GM19452 (cell line): Measurements from ENCODE around the gene SGSH.

ENCODE experiments used
- ATAC-seq: cut with Tn5 transposase; IDR thresholded peaks from one replicate; pipeline ENCODE4 v1.9.1; 2021; ENCODE audit not compliant: unreplicated experiment

Gene SGSH

DNA sequence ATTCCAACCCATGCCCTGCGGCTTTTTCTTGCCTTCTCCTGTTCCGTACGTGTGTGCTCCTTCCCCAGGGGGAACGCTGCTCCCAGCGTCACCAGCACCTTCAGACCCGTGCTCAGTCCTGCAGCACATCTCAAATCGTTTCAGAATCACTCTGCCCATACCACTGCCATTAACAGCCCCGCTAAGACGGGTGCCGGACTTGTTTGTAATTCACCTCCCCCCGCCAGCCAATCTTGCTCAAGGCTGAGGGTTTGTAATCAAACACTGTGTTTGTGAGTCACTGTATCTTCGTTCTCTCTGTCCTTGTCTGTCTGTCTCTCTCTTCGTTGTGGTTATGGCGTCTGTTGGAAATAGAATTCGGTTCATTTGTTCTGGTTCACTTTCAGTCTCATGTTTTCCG is 33.0 kb downstream of the SGSH start:
- no peak for ATAC-seq

DNA sequence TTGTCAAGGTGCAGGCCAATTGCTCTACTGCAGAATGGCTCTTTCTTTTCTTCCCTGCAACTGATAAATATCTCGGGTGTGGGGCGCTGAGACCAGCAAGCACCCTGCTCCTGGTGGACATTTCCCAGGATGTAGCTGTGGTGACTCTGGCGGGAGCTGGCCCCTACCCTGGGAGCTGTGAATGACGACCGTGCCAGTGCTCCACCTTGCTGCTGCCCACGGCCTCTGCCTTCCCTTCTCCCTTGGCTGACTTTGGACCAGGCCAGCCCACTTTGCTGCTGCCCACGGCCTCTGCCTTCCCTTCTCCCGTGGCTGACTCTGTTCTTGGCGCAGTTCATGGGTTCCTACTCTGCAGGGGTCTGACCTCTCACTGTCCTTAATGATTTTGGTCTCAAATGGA is 34.2 kb downstream of the SGSH start:
- ATAC-seq, result no peak

DNA sequence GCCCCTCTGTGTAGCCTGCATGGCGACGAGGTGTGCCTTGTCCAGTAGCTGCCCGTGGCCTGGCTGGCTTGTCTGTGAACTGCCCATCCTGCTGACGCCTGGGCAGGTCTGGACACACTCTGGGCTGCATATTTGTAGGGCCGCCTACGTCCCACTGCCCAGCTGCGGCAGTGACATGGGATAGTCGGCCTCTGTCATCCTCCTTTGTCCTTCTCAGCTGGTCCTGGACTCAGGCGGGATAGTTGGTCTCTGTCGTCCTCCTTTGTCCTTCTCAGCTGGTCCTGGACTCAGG is 35.8 kb downstream of the SGSH start:
- ATAC-seq, result no peak

DNA sequence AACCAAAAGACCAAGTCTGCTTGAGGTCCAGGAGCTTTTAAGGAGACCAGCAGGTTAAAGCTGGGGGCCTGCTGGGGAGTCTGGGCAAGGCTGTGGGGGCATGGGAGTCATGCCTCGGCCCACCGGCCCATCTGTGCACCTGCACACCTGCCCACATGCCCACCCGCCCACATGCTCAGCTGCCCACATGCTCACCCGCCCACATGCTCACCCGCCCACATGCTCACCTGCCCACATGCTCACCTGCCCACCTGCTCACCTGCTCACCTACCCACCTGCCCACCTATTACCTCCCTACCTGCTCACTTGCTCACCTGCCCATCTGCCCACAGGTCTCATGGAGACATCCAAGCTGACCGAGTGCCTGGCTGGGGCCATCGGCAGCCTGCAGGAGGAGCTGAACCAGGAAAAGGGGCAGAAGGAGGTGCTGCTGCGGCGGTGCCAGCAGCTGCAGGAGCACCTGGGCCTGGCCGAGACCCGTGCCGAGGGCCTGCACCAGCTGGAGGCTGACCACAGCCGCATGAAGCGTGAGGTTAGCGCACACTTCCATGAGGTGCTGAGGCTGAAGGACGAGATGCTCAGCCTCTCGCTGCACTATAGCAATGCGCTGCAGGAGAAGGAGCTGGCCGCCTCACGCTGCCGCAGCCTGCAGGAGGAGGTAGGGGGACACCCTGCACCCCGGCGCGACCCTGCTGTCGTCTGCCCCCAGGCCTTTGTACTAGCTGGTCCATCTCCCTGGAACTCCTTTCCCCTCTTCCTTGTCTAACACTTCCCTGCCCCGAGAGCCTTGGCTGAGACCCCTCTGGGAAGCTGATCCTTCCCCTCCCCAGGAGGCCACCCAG is 36.3 kb downstream of the SGSH start:
- no peak for ATAC-seq

DNA sequence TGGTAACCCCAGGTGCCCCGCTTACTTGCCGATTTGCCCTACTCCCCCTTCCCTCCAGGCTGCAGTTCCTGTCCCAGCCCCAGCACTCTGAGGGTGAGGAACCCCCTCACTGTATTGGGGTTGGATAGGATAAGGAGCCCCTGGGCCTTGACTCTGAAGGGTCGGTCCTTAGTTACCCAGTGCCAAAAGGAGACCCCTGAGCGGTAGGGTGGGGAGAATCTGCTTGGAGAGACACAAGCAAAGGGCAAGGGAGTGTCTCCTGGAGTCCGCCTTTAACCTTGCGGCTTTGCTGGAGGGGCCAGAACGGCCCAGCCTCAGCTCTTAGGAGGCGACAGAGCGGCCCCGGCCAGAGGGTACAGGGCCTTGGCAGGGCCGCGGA is 37.3 kb downstream of the SGSH start:
- ATAC-seq, result no peak

DNA sequence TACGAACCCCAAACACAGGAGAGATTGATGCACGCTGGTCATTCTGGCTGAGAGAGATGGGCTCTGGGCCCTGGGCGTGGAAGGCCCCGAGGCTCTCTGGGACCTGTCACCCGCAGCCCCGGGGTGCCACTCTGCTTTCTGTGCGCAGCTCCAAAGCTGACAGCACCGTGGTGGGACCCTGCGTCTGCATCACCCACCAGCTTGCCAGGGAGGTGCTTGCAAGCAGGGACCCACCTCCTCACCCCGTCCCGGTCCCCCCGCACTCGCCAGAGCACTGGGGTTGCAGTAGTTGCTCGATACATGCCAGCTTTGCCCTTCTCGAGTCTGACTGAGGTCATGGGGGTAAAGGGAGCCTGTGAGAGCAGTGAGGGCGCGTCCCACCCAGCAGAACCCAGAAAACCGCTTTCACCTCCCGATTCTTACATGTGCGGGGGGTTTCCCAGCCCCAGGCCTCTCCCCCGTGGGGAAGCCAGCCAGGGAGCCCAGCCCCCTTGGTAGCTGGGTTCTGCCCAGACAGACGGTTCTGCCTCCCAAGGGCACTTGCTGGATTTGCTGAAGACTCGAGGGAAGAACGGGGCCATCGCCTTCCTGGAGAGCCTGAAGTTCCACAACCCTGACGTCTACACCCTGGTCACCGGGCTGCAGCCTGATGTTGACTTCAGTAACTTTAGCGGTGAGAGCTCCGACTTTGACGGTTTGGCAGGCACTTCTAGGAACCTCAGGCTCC is 37.9 kb downstream of the SGSH start:
- ATAC-seq, result no peak

DNA sequence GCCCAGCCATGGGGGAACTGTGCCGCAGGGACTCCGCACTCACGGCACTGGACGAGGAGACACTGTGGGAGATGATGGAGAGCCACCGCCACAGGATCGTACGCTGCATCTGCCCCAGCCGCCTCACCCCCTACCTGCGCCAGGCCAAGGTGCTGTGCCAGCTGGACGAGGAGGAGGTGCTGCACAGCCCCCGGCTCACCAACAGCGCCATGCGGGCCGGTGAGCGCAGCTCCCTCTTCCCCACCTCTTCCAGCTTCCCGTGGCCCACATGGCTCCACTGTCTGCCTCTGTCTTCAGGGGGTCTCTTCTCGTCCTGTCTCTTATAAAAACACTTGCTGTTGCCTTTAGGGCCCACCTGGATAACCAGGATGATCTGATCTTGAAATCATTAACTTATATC is 38.7 kb downstream of the SGSH start:
- no peak for ATAC-seq

DNA sequence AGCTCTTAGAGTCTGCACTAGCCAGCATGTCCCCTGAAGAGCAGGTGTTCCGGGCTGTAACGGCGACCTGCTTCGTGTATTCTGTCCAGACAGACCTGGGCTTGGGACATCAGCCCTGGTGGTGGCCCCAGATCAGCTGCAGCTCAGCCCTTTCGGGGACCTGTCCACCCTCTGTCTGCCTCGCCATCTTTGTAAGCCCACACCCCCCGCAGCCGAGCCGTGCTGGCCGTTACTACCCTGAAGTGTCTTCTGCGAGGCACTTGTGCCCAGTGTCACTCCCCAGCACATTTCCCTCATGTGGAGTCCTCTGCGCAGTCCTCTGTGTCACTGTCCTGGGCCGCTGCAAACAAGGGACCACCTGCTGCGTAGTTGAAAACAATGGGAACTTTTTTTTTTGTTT is 39.9 kb downstream of the SGSH start:
- no peak for ATAC-seq

DNA sequence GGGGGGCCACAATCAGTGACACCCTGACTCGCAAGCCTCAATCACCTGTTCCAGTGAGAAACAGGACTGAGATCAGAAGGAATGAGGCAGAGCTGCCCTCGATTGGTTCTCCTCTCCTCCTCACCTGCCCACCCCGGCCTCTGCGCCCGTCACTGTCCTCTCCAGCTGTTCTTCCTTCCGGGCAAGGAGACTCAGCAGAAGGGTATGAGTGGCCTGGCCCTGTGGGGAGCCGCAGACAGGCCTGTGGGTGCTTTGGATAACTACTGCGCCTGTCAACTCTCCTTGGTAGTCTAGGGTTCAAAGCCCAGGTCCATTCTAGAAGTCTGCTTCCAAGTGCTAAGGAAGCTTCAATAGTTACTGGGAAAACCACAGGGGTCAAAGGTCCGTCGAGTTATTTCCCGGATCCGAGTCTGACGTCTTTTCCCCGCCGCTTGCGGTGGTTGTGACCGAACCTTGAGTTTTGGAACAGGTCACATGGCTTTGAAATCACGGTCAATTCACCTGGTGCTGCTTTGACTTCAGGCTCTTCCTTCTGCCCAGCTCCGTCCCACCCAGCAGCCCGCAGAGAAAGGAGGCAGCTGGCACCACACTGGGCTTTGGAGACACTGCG is 42.0 kb downstream of the SGSH start:
- ATAC-seq, result no peak

DNA sequence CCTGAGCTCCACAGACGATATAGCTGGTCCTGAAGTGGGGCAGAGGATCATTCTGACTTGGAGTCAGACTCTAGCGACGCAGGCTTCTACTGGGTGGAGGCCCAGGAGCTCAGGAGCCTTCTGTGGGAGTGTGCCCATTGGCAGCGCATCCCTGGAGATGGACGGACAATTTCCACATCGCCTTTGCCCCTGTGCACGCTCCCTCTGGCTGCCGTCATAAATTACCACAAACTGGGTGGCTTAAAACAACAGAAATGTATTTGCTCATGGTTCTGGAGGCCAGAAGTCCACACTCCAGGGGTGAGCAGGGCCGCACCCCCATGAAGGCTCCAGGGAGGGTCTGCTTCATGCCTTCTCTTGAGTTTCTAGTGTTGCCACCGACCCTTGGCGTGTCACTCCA is 43.4 kb downstream of the SGSH start:
- no peak for ATAC-seq

DNA sequence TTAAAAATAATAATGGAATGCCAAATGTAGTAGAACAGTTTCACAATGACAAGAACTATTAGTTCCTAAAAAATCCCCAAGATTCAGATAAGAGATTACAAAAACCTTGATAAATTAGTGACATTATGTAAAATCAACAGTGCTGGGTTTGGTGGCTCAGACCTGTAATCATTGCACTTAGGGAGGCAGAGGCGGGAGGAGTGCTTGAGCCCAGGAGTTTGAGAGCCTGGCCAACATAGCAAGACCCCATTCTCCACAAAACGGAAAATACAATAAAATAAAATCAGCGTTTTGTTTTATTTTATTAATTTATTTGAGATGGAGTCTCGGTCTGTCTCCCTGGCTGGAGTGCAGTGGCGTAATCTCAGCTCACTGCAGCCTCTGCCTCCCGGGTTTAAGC is 46.2 kb downstream of the SGSH start:
- no peak for ATAC-seq

DNA sequence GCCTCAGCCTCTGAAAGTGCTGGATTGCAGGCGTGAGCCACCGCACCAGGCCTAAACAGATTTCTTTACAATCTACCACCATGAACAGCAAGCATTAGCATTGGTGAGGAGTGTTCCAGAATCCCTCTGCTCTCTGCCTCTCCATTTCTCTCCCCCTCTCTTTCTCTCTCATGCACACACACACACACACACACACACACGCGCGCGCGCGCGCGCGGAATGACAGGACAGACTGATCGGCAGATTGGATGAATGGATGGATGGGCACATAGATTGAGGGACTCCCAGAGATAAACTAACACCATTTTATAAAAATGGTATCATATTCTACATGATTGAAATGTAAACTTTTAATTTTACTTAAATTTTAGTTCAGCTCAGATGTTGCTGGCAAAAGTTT is 47.0 kb downstream of the SGSH start:
- no peak for ATAC-seq

DNA sequence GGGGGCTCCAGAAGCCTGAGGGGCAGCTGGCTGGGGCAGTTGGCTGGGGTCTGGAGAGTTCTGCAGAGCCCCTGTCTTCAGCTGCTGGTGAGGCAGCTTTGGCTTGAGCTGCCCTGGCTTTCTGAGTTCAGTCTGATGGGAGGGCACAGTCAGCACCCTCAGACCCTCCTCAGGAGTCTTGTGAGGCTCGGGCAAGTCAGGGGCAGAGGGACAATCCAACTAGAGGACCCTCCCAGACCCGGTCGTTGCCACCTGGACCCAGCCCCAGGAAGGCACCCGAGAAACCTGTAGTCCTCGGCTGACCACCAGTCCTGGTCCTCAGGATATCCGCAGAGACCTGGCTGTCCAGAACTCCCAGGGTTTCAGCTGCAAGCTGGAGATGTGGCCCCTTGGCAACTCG is 48.5 kb downstream of the SGSH start:
- ATAC-seq, result no peak

DNA sequence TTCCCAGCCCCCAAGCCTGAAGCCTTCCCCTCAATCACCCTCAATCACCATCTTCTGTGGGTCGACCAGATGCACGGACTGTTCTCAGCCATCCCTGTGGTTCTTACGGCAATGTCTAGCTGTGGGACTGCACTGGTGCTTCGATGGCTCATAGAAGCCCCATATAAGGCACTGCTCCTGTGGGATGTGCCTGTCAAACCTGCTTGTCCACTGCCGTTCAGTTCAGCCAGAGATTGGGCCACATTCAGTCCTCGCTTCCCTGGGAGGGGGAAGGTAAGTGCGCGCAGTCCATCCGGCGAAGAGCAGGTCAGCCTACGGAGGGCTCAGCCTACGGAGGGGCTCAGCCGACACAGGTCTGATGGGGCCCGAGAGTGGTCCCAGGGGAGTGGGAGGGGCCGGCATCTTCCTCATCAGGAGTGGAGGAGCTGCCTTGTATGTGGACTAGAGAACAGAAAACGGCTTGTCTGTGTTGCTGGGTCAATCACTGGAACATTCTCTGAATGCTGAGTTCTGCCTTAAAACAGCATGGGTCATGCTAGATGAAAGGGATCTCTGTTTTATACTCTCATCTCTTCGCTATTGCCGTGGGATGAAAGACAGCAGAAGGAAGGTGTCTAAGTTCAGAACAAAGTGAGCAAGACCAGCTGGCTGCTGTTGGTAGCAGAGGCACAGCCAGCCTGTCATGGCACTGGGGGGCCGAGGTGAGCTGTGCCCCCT is 50.2 kb downstream of the SGSH start, which contains the start of gene CARD14:
Gene CARD14, plus strand, starts transcription at position 247 of the 717 bp plus-strand sequence. CDS start 11,409 bp downstream, outside the sequence.
- ATAC-seq, result no peak

DNA sequence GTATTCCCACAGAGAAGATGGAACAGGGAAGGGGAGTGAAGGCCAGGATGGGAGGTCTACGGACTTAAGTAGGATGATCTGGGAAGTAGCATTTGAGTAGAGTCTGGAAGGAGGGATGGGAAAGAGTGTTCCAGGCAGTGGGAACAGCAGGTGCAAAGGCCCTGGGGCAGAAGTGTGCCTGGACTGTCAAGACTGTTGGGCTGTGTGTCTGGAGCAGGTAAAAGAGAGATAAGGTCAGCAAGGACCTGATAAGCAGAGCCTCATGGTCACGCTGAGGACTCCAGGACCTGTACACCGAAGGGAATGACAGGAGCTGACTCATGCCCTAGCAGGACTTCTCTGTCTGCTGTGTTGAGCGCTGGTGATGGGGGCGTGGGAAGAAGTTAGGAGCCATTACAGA is 51.0 kb downstream of the SGSH start:
- no peak for ATAC-seq

DNA sequence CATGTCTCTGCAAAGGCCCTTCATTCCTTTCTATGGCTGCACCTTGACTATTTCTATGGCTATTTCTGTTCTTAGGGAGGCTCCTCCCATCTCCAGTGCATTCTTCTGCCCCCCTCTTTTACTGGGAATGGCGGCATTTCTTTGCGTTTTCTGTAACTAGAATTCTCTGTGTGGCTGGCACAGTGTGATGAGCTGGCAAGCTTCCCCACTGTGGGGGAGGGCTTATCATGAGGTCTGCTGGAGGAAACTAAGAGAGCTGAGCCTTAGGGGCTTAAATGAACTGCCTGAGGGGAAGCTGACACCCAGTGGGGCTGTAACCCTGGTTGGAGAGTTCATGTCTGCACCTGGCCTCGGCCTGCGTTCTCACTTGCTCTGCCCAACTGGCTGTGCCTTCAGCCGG is 51.8 kb downstream of the SGSH start:
- no peak for ATAC-seq

DNA sequence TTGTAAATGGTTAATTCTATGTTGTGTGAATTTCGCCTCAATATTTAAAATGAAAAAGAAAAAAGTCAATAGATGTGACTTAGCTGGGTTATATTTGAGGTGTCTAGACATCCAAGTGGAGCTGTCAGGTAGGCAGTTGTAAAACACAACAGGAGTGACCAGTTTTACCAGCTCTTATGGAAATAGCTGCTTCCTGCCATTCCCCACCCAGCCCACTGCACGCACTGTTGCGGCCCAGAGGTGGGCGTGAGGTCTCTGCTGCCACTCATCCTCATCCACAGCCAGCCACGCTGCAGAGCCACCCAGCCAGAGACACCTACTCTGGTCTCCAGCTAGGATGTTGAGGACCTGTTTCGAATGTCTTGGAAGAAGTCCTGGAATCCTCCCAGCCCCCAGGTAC is 53.7 kb downstream of the SGSH start:
- no peak for ATAC-seq

DNA sequence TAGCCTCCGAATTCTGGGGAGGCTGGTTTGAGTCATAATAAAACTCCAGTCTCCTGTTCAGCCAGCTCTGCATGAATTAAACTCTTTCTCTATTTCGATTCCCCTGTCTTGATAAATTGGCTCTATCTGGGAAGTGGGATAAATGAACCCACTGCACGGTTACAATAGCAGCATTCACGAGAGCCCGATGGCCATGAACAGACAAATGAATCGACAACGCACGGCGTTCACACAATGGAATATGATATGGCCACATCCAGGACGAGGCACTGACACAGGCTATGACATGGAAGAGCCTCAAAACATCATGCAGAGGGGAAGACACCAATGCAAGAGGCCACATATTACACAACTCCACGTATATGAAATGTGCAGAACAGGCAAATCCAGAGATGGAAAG is 55.9 kb downstream of the SGSH start:
- ATAC-seq, result no peak

DNA sequence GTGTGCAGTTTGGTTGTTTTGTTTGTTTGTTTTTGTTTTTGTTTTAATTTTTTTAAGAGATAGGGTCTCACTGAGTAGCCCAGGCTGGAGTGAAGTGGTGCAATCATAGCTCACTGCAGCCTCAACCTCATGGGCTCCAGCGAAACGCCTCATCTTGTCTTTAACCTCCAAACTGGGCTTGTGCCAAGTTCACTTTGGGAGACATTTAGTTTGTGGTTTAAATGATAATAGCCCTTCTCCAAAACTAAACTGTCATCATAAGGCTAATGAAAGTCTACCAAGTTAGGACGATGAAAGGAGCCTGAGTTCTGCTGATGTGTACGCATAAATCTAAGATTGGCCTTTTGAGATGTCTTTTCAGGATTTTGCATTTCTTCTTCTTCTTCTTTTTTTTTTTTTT is 56.8 kb downstream of the SGSH start:
- no peak for ATAC-seq

DNA sequence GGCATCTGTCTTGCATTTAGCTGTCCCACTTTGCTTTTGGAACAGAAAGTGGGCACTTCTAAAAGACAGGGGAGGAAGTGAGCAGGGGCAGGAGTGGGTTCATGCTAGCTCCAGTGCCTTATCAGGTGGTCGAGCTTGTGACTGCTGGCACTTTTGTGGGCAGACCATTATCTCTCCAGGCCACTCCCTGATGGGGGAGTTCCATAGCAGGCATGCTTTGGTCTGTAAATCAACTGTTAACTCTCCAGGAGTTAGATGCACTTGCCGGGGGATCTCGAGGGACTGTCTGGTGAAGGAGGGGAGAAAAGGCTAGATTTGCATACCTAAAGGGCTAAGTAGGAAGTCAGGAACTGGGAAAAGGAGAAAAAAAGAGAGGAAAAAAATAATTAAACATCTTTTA is 59.6 kb downstream of the SGSH start:
- ATAC-seq, result no peak
